OCI-LY7 (cell line): ENCODE data around the gene FREM3. TPM values are rescaled to one million over a fixed set of nuclear protein-coding genes. Genes with fewer than 3 reads are reported as not detected.
"Not testable (repeated sequence)": the region's sequence is repeated elsewhere in the genome, so short reads cannot be mapped to it uniquely, and the experiment has no call there.

ENCODE experiments used
- BruUV-seq: library from RNA; stranded (reverse); fragments of 400-500 nt; replicated peaks from 2 replicates; lab custom pipeline; 2021; lab: Mats Ljungman, UMichigan
- CTCF ChIA-PET: fragments of 300-600 bp; sonication (Branson Sonifier 250); formaldehyde crosslinking; loops from one replicate; lab custom pipeline; 2022; ENCODE audit warnings: antibody characterized with exemption; ENCODE audit not compliant: unreplicated experiment; lab: Charles Lee
- POLR2A ChIA-PET: fragments of 300-600 bp; sonication (Branson Sonifier 250); formaldehyde crosslinking; loops from one replicate; lab custom pipeline; 2022; ENCODE audit warnings: antibody characterized with exemption; lab: Charles Lee
- DNase-seq: peaks from one replicate; pipeline ENCODE4 v3.0.0-alpha.2; 2015; ENCODE audit warnings: low spot score
- H2AFZ ChIP-seq: fragments of 200-600 bp; sonication (generic), shearing (Covaris generic); 2 replicates; pipeline ENCODE4 v1.6.1; 2014; ENCODE audit warnings: mild to moderate bottlenecking, antibody characterized with exemption, low read length, moderate library complexity
- H3K27ac ChIP-seq: fragments of 200-600 bp; sonication (generic); 2 replicates; pipeline ENCODE4 v1.5.1; 2014; ENCODE audit warnings: mixed run types, low read depth, mild to moderate bottlenecking, moderate library complexity, low read length, inconsistent platforms; ENCODE audit not compliant: poor library complexity, severe bottlenecking
- H3K36me3 ChIP-seq: fragments of 200-600 bp; sonication (generic); 2 replicates; pipeline ENCODE4 v1.6.1; 2014; ENCODE audit warnings: mild to moderate bottlenecking, antibody characterized with exemption, low read length, moderate library complexity, mixed read lengths; ENCODE audit not compliant: insufficient read depth
- H3K4me1 ChIP-seq: fragments of 200-600 bp; sonication (generic); 2 replicates; pipeline ENCODE4 v1.5.1; 2014; ENCODE audit warnings: mild to moderate bottlenecking, low read length; ENCODE audit not compliant: insufficient read depth, poor library complexity, severe bottlenecking
- H3K4me2 ChIP-seq: fragments of 200-600 bp; sonication (generic); 2 replicates; pipeline ENCODE4 v1.6.1; 2014; ENCODE audit warnings: mild to moderate bottlenecking, low read length
- H3K4me3 ChIP-seq: fragments of 200-600 bp; sonication (generic); 2 replicates; pipeline ENCODE4 v1.5.1; 2014; ENCODE audit warnings: mild to moderate bottlenecking, low read depth, low read length; ENCODE audit not compliant: poor library complexity, severe bottlenecking
- H3K79me2 ChIP-seq: fragments of 200-600 bp; sonication (generic); 2 replicates; pipeline ENCODE4 v1.6.1; 2016; ENCODE audit warnings: low read depth, mild to moderate bottlenecking, low read length, moderate library complexity, mixed read lengths; ENCODE audit not compliant: insufficient read depth
- H3K9me2 ChIP-seq: fragments of 200-600 bp; sonication (generic); 2 replicates; pipeline ENCODE4 v1.6.1; 2016; ENCODE audit warnings: mild to moderate bottlenecking, low read length, mixed read lengths; ENCODE audit not compliant: insufficient read depth
- H3K9me3 ChIP-seq: fragments of 200-600 bp; sonication (generic); 2 replicates; pipeline ENCODE4 v1.6.1; 2014; ENCODE audit warnings: mild to moderate bottlenecking, mixed run types, low read length, mixed read lengths
- H4K20me1 ChIP-seq: fragments of 200-600 bp; sonication (generic); 2 replicates; pipeline ENCODE4 v1.6.1; 2014; ENCODE audit warnings: mild to moderate bottlenecking, antibody characterized with exemption, low read length, moderate library complexity, mixed read lengths; ENCODE audit not compliant: insufficient read depth
- CTCF ChIP-seq: fragments of 200-600 bp; sonication (generic); conservative IDR thresholded peaks from 2 replicates; pipeline ENCODE4 v1.5.1; 2014; ENCODE audit warnings: mild to moderate bottlenecking, antibody characterized with exemption, low read length, moderate library complexity, mixed read lengths
- EZH2phosphoT487 ChIP-seq: fragments of 200-600 bp; sonication (generic); IDR thresholded peaks from 2 replicates; pipeline ENCODE4 v1.6.1; 2018; ENCODE audit warnings: low read depth, borderline replicate concordance, mild to moderate bottlenecking, mixed run types, antibody characterized with exemption, low read length, moderate library complexity, mixed read lengths
- intact Hi-C: fragments of 100-400 bp; cut with micrococcal nuclease; formaldehyde crosslinking; loops from one replicate; pipeline ENCODE4 v1.10.0; 2022; ENCODE audit not compliant: unreplicated experiment
- total RNA-seq, 2 experiments: library from RNA; depleted of rRNA in 1 of 2; stranded (reverse); fragments of >200 nt in 1 of 2; shearing (Covaris generic) in 1 of 2; gene quantifications; 2 replicates each; pipeline ENCODE4 v1.2.3, GENCODE V29; 2014 to 2022

FREM3 gene
- total RNA-seq, 2 experiments from 2014 or later, result not detected

DNA sequence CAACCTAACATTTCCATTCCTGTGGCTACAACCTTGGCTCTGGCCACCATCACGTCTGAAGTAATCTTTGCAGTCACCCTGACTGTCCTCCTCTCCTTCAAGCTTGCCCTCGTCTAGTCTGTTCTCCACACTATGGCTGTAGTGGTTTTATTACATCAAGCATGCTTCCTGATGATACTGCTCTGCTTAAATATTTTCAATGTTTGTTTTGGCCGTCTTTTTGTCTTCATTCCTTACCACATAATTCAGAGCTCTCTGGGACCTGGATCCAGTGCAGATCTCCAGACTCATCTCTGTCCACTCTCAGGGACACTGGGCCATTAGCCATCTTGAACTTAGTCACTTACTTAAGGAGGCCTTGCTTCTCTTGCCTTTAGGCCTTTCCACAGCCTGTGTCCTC is 27.7 kb upstream of the FREM3 start:
- Histone ChIP-seq H3K36me3 (no peaks in the 10 kb centered on the region), H3K9me3 (no peaks in the 10 kb centered on the region), H3K4me2 (no peak overlapping the region), H4K20me1 (no peaks in the 10 kb centered on the region), H3K27ac (no peak overlapping the region), H3K9me2 (no peaks in the 10 kb centered on the region), H3K4me3 (no peak overlapping the region), H3K4me1 (no peaks in the 10 kb centered on the region), H3K79me2 (no peaks in the 10 kb centered on the region), H2AFZ (no peak overlapping the region)
- BruUV-seq, result no TSS peak
- no peak for DNase-seq
- ChIA-PET POLR2A (no interaction called here), CTCF (no interaction called here)
- intact Hi-C loops, result no loop called here
- no peak for TF ChIP-seq EZH2phosphoT487
- TF ChIP-seq CTCF, result no peak

GRCh38 chr4:143726714-143727113 is 26.2 kb upstream of the FREM3 start:
- no peak overlapping the region for H3K4me3 ChIP-seq
- no peak overlapping the region for H2AFZ ChIP-seq
- H3K9me3 ChIP-seq, result no peaks in the 10 kb centered on the region
- intact Hi-C loops, result no loop called here
- H4K20me1 ChIP-seq, result no peaks in the 10 kb centered on the region
- no peak overlapping the region for H3K27ac ChIP-seq
- H3K79me2 ChIP-seq, result no peaks in the 10 kb centered on the region
- no peak for DNase-seq
- H3K4me2 ChIP-seq, result no peak overlapping the region
- no peaks in the 10 kb centered on the region for H3K36me3 ChIP-seq
- BruUV-seq, result no TSS peak
- CTCF ChIA-PET, result no interaction called here
- TF ChIP-seq EZH2phosphoT487, result no peak
- TF ChIP-seq CTCF, result no peak
- no peaks in the 10 kb centered on the region for H3K9me2 ChIP-seq
- H3K4me1 ChIP-seq, result no peaks in the 10 kb centered on the region
- POLR2A ChIA-PET, result interaction anchor here (0.8 kb wide), 1 partner anchor 155 kb away, joined by 3 read pairs; no protein-coding TSS in a partner anchor

GRCh38 chr4:143721317-143721716 is 20.8 kb upstream of the FREM3 start:
- Histone ChIP-seq H2AFZ (no peak overlapping the region), H3K79me2 (no peaks in the 10 kb centered on the region), H3K4me2 (no peak overlapping the region), H3K36me3 (no peaks in the 10 kb centered on the region), H3K9me2 (no peaks in the 10 kb centered on the region), H3K27ac (no peak overlapping the region), H3K4me1 (no peaks in the 10 kb centered on the region), H4K20me1 (no peaks in the 10 kb centered on the region), H3K9me3 (no peaks in the 10 kb centered on the region), H3K4me3 (no peak overlapping the region)
- POLR2A ChIA-PET, result interaction anchor here (0.6 kb wide), 1 partner anchor 1159 kb away, joined by 3 read pairs; no protein-coding TSS in a partner anchor
- DNase-seq, result no peak
- no TSS peak for BruUV-seq
- CTCF ChIA-PET, result no interaction called here
- TF ChIP-seq EZH2phosphoT487 (no peak), CTCF (no peak)
- intact Hi-C loops, result no loop called here

DNA sequence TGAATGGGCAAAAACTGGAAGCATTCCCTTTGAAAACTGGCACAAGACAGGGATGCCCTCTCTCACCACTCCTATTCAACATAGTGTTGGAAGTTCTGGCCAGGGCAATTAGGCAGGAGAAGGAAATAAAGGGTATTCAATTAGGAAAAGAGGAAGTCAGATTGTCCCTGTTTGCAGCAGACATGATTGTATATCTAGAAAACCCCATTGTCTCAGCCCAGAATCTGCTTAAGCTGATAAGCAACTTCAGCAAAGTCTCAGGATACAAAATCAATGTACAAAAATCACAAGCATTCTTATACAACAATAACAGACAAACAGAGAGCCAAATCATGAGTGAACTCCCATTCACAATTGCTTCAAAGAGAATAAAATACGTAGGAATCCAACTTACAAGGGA is 18.3 kb upstream of the FREM3 start:
- H3K4me3 ChIP-seq, H3K79me2 ChIP-seq, H3K27ac ChIP-seq, POLR2A ChIA-PET, H4K20me1 ChIP-seq, BruUV-seq, H3K4me2 ChIP-seq, H3K9me3 ChIP-seq, H2AFZ ChIP-seq, CTCF ChIA-PET, H3K9me2 ChIP-seq, intact Hi-C loops, DNase-seq, H3K4me1 ChIP-seq, H3K36me3 ChIP-seq: not testable (repeated sequence)
